GM20431 (cell line): ENCODE data around the gene ANKRD13A.
"Not testable (repeated sequence)": the region's sequence is repeated elsewhere in the genome, so short reads cannot be mapped to it uniquely, and the experiment has no call there.

Experiments used
- in situ Hi-C: fragments of 300-500 bp; cut with MseI, MboI; formaldehyde crosslinking; loops from one replicate; pipeline ENCODE4 v1.15.0; 2020; ENCODE audit warnings: low sequenced_read_pairs; ENCODE audit not compliant: unreplicated experiment

ANKRD13A gene

DNA sequence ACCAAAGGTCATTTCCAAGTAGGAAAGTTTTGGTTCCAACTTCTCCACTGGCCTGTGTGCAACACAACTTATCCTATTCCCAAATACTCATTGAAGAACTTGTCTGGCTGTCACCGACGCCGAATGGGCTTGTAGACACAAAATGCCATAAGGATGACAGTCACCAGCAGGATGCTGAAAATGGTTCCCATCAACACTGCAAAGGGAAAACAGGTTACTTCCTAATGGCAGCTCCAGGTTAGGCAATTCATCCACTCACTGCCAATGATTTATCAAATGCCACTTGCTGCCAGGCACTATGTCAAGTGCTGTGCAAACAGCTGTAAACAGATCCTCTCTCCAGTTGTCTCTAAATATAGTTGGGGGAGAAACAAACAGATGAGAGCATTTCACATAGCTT, 43.0 kb downstream of the ANKRD13A start:
- in situ Hi-C loops = no loop called here

DNA sequence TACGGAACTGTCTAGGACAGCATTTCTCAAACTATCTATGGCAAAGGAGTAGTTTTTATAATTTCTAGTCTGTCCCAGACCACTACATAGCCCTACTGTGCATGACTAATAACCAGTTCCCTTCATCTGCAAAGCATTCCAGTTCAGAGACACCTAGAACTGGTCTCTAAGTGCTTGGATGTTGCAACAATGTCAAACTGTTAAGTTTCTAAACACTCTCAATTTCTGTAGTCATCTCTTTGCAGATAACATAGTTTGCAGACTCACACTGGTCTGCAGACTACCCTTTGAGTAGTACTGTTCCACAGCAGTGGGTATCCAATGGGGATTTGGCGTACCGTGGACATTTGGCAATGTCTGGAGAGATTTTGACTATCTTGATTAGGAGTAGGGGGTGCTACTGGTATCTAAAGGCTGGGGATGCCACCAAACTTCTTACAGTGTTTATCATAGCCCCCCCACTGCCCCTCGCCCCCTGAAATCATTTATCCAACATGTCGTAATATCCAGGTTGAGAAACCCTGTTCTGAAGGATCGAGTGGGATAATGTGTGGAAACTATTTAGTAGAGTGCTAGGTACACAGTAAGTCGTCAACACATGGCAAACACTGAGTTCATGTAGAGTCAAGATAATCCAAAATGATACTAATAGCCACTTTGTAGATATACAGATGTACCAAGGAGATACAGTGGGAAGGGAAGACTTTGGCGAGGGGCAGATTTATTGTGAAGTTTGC, 47.4 kb downstream of the ANKRD13A start:
- in situ Hi-C loops = no loop called here

GRCh38 chr12:110047297-110047940, 48.2 kb downstream of the ANKRD13A start:
- in situ Hi-C loops = no loop called here

- in situ Hi-C loops = no loop called here
Measured at GRCh38 chr12:110048242-110049027, 49.2 kb downstream of the ANKRD13A start, which contains the start of gene C12orf76. TSS of gene C12orf76 (minus strand) at chr12:110048522. CDS start at chr12:110048495, 27 bp downstream.

DNA sequence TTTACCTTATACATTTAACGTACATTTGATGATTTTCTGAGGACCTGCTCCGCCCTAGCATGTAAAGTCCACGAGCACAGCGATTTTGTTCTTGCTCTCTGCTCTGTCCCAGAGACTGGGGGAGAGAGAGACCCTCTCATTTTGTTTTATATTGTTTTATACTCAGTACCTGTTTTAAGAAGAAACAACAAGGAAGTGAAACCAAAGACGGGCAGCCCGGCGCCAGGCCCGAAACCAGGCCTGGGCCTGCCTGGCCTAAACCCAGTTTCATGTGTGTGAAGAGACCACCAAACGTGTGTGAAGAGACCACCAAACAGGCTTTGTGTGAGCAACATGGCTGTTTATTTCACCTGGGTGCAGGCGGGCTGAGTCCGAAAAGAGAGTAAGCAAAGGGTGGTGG, 49.8 kb downstream of the ANKRD13A start:
- in situ Hi-C loops = not testable (repeated sequence)

GRCh38 chr12:110049666-110050065, 50.4 kb downstream of the ANKRD13A start:
- in situ Hi-C loops = not testable (repeated sequence)

DNA sequence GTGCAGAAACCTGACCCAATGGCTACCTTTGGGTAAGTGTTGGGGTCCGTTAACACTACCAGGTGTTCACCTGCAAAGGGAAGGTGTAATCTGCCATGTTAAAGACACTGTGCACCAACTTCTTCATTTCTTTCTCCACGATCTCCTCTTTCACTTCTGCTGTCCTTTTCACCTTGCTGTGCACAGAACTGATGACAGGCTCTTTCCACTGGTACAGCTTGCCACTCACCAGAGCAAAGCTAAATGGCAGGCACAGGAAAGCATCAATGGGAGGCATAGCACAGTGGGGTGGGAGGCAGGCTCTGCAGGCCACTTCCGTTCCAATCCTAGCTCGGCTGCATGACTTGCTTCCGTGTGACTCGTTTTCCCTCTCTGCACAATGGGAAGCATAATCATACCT, 51.7 kb downstream of the ANKRD13A start:
- in situ Hi-C loops = no loop called here

- in situ Hi-C loops = not testable (repeated sequence)
Measured at GRCh38 chr12:110055375-110056352, 56.4 kb downstream of the ANKRD13A start.

DNA sequence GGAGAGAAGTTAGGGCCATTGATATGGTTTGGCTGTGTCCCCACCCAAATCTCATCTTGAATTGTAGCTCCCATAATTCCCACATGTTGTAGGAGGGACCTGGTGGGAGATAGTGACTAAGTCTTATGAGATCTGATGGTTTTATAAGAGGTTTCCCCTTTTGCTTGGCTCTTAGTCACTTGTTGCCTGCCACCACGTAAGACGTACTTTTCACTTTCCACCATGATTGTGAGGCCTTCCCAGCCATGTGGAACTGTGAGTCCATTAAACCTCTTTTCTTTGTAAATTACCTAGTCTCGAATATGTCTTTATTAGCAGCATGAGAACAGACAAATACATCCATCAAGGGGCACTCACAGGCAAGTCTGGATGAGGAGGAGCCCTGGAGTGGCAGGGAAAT, 57.4 kb downstream of the ANKRD13A start:
- in situ Hi-C loops = not testable (repeated sequence)

DNA sequence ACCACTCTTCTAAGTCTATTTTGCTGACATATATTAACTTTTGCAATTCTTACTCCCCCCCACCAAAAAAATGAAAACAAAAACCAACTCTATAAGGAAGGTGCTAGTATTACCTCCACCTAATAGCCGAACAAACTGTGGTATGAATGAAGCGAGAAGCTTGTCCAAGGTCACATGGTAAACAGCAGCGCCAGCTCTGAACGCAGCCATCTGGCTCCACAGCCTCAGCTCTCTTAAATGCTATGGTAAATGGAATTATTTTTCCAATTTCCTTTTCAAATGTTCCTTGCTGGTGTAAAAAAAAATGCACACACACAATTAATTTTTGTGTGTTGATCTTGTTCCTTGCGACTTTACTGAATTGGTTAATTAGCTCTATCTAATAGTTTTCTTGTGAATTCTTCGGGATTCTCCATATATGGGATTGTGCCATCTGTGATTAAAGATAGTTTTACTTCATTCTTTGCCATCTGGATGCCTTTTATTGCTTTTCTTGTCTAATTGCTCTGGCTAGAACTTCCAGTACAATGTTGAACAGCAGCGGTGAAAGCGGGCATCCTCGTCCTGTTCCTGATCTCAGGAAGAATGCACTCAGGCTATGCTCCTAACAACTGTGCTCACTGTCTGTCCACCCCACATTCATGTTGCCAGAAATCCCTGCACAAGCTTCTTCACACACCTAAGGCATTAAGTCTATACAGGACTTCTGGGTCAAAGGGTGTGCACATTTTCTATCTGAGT, 59.8 kb downstream of the ANKRD13A start:
- in situ Hi-C loops = no loop called here

- in situ Hi-C loops = no loop called here
Measured at GRCh38 chr12:110059651-110060000, 60.4 kb downstream of the ANKRD13A start.

- in situ Hi-C loops = no loop called here
Measured at GRCh38 chr12:110062241-110062640, 63.0 kb downstream of the ANKRD13A start.

- in situ Hi-C loops = no loop called here
Measured at GRCh38 chr12:110065540-110065939, 66.3 kb downstream of the ANKRD13A start.

DNA sequence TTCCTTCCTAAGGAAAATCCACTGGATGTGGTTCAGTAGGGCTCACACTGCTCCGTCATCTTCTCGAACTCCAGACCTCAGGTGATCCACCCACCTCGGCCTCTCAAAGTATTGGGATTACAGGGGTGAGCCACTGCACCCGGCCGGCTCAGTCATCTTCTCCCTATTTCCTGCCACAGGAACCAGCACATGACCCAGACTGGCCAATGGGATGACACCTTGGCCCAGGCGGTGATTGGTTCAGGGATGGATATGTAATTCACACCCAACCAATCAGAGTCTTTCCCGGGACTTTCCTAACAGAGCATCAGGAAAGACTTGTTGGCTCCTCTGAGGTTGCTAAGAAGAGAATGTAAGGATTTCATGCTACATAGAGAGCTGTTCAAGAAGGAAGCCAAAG, 68.3 kb downstream of the ANKRD13A start:
- in situ Hi-C loops = no loop called here

DNA sequence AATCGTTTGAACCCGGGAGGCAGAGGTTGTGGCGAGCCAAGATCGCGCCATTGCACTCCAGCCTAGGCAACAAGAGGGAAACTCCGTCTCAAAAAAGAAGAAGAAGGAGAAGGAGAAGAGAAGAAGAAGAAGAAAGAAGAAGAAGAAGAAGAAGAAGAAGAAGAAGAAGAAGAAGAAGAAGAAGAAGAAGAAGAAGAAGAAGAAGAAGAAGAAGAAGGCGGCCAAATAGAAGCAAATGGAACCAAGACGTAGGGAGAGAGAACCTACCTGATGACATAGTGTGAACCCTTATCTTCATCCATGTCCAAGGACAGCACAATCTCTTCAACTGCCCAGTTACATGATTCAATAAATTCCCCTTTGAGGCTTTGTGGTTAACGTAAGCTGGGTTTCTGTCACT, 68.9 kb downstream of the ANKRD13A start:
- in situ Hi-C loops = not testable (repeated sequence)

DNA sequence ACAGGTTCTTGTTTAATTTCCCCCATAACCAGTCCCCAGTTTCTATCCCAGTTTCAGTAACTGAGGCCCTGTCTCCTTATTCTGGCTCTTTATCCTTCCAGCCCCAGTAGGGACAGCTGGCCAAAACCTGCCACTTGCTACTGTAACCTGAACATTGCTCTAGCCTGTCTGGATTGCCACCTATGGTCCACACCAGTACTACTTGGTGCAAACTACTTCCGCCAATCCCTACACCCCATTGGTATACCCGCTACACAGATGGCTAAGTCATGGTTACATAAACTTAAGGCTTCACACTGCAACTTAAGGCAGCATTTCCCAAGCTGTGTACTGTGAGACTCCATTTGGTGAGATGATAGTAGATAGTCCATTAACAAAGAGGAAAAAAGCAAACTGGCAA, 69.4 kb downstream of the ANKRD13A start:
- in situ Hi-C loops = no loop called here

DNA sequence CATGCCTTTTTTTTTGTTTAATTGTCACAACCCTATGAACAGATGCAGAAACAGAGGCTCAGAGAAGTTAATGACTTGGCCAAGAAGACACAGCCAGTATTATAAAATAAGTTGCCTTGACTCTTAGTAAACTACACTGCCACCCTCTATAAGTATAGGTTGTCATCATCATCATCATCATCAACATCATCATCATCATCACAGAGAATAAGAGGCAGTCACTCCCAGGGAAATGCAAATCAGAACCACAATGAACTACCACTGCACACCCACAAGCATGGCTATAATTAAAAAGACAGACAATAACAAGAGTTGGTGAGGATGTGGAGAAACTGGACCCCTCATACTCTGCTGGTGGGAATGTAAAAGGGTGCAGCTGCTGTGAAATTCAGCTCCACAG, 72.3 kb downstream of the ANKRD13A start:
- in situ Hi-C loops = no loop called here

DNA sequence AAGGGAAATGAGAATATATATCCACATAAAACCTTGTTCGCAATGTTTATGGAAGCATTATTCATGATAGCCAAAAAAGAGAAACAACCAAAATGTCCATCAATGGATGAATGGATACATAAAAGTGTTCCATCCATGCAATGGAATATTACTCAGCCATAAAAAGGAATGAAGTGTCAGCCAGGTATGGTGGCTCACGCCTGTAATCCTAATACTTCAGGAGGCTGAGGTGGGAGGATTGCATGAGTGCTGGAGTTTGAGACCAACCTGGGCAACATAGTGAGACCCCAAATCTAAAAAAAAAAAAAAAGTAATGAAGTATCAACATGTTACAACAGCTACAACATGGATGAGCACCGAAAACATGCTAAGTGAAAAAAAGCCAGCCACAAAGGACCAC, 72.7 kb downstream of the ANKRD13A start:
- in situ Hi-C loops = no loop called here

DNA sequence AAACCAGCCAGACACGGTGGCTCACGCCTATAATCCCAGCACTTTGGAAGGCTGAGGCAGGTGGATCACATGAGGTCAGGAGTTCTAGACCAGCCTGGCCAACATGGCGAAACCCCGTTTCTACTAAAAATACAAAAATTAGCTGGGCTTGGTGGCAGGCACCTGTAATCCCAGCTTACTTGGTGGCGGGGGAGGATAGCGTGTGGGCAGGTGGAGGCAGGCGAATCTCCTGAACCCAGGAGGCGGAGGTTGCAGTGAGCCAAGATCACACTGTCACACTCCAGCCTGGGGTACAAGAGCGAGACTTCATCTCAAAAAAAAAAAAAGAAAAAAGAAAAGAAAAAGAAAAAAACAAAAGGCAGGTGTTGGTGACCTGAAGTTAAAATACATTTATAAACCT, 73.4 kb downstream of the ANKRD13A start:
- in situ Hi-C loops = not testable (repeated sequence)
